H4 (cell line): ENCODE results near the gene SLC12A1. TPM values are rescaled to one million over a fixed set of nuclear protein-coding genes. Genes with fewer than 3 reads are reported as not detected.

Source experiments
- DNase-seq: peaks from one replicate; pipeline ENCODE4 v3.0.0-alpha.2; 2015; ENCODE audit warnings: low spot score
- total RNA-seq: library from RNA; depleted of rRNA; stranded (reverse); fragments of >200 nt; shearing (Covaris generic); gene quantifications from 2 replicates; pipeline ENCODE4 v1.2.3, GENCODE V29; 2014

Gene SLC12A1
- total RNA-seq, 1 experiment from 2014 or later: not detected

DNA sequence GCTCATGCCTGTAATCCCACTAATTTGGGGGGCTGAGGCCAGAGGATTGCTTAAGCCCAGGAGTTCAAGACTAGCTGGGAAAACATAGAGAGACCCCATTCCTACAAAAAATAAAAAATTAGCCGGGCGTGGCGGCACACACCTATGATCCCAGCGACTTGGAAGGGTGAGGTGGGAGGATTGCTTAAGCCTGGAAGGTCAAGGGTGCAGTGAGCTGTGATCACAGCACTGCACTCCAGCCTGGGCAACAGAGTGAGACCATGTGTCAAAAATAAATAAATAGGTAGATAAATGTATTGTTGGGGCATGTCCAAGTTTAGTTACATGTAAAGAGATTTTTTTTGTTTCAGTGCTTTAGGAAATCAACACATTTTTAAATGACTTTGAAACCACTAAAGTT lies 36.4 kb downstream of the SLC12A1 start:
- no peak for DNase-seq

DNA sequence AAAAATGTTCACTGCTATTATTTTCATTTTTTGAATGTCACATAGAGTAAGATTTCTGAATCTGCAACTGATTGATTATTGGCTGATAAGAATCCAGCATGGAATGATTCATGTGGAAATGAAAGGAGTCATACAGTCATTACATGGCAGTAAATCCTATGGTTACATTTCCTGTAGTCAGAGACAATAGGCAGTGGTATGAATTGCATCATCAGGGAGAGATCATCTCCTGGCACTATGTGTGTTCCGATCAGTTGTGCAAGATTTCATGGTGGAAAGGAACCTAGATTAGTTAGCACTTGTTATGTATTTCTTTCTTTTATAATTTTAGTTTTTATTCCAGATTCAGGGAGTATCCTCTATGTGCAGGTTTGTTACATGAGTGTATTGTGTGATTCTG lies 38.8 kb downstream of the SLC12A1 start:
- no peak for DNase-seq

DNA sequence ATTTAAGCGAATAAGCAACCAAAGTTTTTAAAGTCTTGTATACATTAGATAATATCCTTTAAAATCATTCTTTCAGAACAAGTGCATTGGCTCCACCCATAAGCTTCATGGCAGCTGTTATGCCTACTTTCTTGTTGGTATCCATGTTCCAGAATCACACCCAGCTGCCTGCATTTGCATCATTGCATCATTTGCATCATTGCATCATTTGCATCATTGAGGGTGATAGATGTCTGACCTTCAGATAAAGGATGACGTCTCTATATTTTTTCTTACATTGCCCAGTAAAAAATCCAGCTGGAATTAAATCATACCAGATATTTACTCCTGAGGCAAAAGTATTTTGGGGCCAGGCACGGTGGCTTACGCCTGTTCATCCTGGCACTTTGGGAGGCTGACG lies 42.3 kb downstream of the SLC12A1 start:
- DNase-seq: no peak

DNA sequence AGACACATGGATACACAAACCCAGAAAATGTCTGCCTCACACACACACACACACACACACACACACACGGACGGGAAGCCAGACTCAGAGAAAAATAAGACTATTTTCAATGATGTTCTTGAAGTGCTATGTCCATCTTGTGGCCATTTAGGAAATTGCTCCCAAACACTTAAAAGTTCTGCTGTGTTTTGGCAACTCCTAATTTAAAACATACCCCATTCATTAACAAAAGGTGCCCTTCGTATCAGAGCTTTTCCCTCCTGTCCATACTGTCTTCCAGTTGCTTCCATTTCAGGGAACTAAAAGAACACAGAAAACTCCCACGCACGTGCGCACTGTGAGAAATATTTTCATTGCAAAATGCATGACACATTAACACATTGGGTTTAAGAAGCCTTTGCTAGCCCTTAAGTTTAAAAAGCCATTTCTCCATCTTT lies 44.6 kb downstream of the SLC12A1 start:
- peak; percentile 78 for DNase-seq

- no peak for DNase-seq
These were observed 47.1 kb downstream of the SLC12A1 start for GRCh38 chr15:48253172-48253571.

- DNase-seq: no peak
These were observed 59.0 kb downstream of the SLC12A1 start for GRCh38 chr15:48265135-48265534.

GRCh38 chr15:48266024-48266689 lies 60.1 kb downstream of the SLC12A1 start:
- peak; percentile 13 for DNase-seq

- DNase-seq: no peak
These were observed 61.7 kb downstream of the SLC12A1 start for GRCh38 chr15:48267766-48268165.

- no peak for DNase-seq
These were observed 66.9 kb downstream of the SLC12A1 start for GRCh38 chr15:48273049-48273448.

DNA sequence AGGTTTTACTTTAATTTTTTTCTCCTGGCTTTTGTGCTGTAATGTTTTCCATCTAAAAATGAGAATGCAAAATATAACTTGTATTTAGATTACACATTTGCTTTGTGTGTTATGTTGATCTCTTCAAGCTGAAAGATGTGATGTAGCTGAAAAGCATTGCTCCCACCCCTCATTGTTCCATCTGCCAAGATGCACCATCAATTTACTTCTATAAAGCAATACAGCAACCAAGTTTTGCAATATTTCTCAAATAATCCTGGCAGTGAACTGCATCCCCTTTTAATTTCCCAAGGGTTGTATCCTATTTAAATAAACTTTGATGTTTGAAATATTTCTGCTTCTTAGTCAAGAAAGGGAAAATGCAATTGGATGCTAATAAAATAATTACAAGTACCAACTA lies 72.6 kb downstream of the SLC12A1 start:
- no peak for DNase-seq

DNA sequence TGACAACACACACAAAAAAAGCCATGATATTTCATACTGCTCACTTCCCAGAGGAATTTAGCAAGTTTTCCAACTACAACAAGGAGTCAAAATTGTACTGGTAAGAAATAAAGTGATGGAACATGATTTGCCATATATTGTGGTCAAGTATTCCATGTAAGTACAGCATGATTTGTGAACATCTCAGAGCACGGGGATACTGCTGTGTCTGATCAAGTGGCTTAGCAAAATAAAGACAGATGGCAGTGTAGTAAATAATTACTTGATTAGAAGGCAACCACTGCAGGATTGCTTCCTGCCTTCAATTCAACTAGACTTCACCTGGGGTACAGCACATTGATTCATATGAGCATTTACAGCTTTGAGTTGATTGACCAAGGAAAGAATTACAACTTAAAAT lies 73.5 kb downstream of the SLC12A1 start:
- no peak for DNase-seq

DNA sequence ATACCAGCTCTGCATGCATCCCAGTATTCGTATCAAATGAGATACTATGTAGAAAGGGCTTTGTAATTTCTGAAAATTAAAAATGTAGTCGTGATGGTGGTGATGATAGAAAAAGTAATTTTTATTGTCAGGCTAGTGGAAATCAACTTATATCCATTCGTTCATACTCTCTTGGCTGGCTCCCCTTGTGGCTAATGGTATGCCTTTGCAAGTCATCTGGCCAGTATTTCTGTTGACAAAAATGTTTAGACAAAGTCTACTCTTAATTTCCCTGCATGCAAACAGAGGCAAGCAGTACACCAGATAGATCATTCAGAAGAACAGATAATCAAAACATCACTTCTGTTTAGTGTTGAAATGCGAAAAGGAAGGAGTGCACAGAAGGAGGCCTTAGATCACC lies 75.6 kb downstream of the SLC12A1 start:
- no peak for DNase-seq

- no peak for DNase-seq
These were observed 76.1 kb downstream of the SLC12A1 start for GRCh38 chr15:48282216-48282615.

DNA sequence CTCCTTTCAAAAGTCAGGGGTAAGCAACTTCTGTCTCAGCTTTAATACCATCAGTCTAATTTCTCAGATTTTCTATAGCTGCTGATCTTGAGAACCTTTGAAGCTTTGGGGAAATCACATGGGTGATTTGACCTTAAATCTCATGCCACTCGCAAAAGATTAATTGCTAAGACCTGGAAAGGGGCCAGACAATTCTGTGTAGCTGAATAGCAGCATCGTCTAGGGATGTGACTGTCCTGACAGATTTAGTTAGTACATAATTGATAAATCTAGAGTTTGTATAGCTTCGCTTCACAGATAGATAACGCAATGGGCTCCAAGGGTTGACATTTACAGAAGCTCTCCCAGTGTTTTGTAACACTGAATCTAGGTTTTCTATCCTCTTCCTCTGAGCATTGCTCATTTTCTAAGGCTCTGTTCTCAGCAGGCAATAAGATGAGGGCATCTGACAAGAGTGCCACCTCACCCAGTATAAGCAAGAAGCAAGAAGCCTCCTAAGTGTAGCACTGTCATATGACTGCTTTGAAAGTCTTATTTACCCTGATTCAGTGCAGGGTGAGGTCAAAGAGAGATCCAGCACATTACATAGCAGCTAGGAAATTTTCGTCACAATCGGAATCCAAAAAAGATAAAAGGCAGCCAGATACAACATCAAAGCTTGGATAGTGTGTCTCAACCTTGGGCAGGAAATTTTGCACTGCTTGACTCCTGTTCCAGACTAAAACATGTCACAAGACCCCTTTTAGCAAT lies 77.5 kb downstream of the SLC12A1 start:
- no peak for DNase-seq

- peak; percentile 79 for DNase-seq
These were observed 79.5 kb downstream of the SLC12A1 start for GRCh38 chr15:48285329-48286214.

DNA sequence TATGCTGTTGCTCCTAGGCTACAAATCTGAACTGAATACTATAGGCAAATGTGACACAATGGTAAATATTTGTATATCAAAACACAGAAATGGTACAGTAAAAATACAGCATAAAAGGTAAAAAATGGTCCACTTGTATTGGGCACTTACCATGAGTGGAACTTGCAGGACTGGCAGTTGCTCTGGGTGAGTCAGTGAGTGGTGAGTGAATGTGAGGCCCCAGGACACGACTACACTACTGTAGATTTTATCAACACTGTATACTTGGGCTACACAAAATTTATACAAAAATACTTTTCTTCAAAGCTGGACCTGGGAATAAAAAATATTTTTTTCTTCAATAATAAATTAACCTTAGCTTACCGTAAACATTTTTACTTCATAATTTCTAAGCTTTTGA lies 83.5 kb downstream of the SLC12A1 start:
- DNase-seq: no peak

- DNase-seq: no peak
These were observed 86.4 kb downstream of the SLC12A1 start for GRCh38 chr15:48292458-48292857.

DNA sequence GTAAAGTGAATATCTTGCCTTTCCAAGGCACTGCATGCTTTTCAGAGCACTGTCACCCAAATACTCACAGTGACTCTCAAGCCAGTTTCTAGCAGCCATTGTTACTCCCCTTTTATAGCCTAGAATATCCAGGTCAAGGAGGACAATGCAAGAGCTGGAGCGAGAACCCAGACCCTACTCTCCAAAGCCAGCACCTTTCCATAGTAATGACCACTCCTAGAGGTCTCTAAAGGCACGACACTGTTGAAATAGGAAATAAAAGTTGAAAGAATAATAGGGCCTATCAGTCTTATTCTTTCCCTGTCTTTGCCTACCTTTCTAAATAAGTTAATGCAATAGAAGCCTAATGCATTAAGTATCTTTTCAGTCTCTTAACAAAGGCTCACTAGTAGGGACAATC lies 91.6 kb downstream of the SLC12A1 start:
- DNase-seq: no peak

- DNase-seq: no peak
These were observed 92.8 kb downstream of the SLC12A1 start for GRCh38 chr15:48298914-48299313.

- no peak for DNase-seq
These were observed 93.9 kb downstream of the SLC12A1 start for GRCh38 chr15:48300038-48300437.

DNA sequence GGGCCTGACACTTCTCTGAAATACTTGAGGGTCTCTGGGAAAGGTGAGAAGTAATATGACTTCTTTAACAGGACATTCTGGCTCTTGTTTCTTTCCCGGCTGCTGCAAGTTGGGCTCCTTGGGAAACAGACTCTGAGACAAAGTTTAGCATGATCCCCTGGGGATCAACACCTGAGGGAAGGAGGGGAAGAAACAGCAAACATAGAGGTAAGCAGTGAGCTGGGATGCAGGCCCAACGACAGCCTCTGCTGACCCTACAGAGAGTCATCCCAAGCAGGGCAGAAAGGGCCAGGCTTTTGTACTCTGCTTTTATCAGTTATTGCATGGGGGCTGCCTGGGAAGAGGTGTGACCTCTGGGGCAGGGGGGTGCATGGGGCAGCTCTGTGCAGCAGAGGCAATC lies 98.3 kb downstream of the SLC12A1 start:
- no peak for DNase-seq

- DNase-seq: no peak
These were observed 100.5 kb downstream of the SLC12A1 start for GRCh38 chr15:48306639-48307038.
